VCaP (cell line): Measurements from ENCODE around the gene CHURC1.

Experiments
- H3K27ac ChIP-seq: fragments of 450-650 bp; 2 replicates; pipeline ENCODE4 v1.5.1; 2017
- CTCF ChIP-seq: fragments of 450-650 bp; conservative IDR thresholded peaks from 2 replicates; pipeline ENCODE4 v1.5.1; 2017; ENCODE audit warnings: mild to moderate bottlenecking, moderate library complexity

Gene CHURC1

GRCh38 chr14:64910847-64911495 is 3.3 kb upstream of the CHURC1 start:
- TF ChIP-seq CTCF = peak; percentile 87
- H3K27ac ChIP-seq = no peak overlapping the region

- no peak overlapping the region for H3K27ac ChIP-seq
Measured at GRCh38 chr14:64912261-64912660, 2.0 kb upstream of the CHURC1 start.

GRCh38 chr14:64913477-64913876 is 778 bp upstream of the CHURC1 start:
- H3K27ac ChIP-seq = peak overlapping the region; percentile 85

More at GRCh38 chr14:64912261-64912660, 2.0 kb upstream of the CHURC1 start:
- no peak for TF ChIP-seq CTCF

- peak overlapping the region; percentile 85 for H3K27ac ChIP-seq
- TF ChIP-seq CTCF = no peak
Measured at GRCh38 chr14:64915029-64915424, 772 bp downstream of the CHURC1 start.

- no peak overlapping the region for H3K27ac ChIP-seq
- TF ChIP-seq CTCF = no peak
Measured at GRCh38 chr14:64915797-64916196, 1.5 kb downstream of the CHURC1 start.

GRCh38 chr14:64918216-64918615 is 4.0 kb downstream of the CHURC1 start:
- TF ChIP-seq CTCF = no peak
- no peak overlapping the region for H3K27ac ChIP-seq

- no peak overlapping the region for H3K27ac ChIP-seq
- no peak for TF ChIP-seq CTCF
Measured at GRCh38 chr14:64919215-64919614, 5.0 kb downstream of the CHURC1 start.

GRCh38 chr14:64919618-64920017 is 5.4 kb downstream of the CHURC1 start:
- H3K27ac ChIP-seq = no peak overlapping the region
- TF ChIP-seq CTCF = no peak
